Measurements from ENCODE around the gene PALLD. TPM values are rescaled to one million over a fixed set of nuclear protein-coding genes. Genes with fewer than 3 reads are reported as not detected.

PALLD gene
- total RNA-seq, 1 donor from 2014 or later = 239 TPM

- no peak for DNase-seq (ENCODE audit: low spot score)
These were observed 92.2 kb downstream of the PALLD start for GRCh38 chr4:168588916-168589531.

GRCh38 chr4:168592676-168593075 is 95.8 kb downstream of the PALLD start:
- no peak for DNase-seq (ENCODE audit: low spot score)

GRCh38 chr4:168593399-168593798 is 96.5 kb downstream of the PALLD start:
- no peak for DNase-seq (ENCODE audit: low spot score)

GRCh38 chr4:168594121-168594520 is 97.3 kb downstream of the PALLD start:
- DNase-seq (ENCODE audit: low spot score) = no peak

- DNase-seq (ENCODE audit: low spot score) = no peak
These were observed 101.3 kb downstream of the PALLD start for GRCh38 chr4:168598191-168598590.

GRCh38 chr4:168600796-168601583 is 104.1 kb downstream of the PALLD start:
- DNase-seq (ENCODE audit: low spot score) = no peak

GRCh38 chr4:168601899-168602298 is 105.0 kb downstream of the PALLD start:
- DNase-seq (ENCODE audit: low spot score) = no peak

- DNase-seq (ENCODE audit: low spot score) = no peak
These were observed 107.9 kb downstream of the PALLD start for GRCh38 chr4:168604496-168605373.

GRCh38 chr4:168605411-168605810 is 108.6 kb downstream of the PALLD start:
- DNase-seq (ENCODE audit: low spot score) = no peak

GRCh38 chr4:168607215-168607614 is 110.4 kb downstream of the PALLD start:
- no peak for DNase-seq (ENCODE audit: low spot score)

- no peak for DNase-seq (ENCODE audit: low spot score)
These were observed 111.9 kb downstream of the PALLD start for GRCh38 chr4:168608771-168609170.

- DNase-seq (ENCODE audit: low spot score) = no peak
These were observed 112.5 kb downstream of the PALLD start for GRCh38 chr4:168609369-168609768.

GRCh38 chr4:168610911-168611530 is 114.2 kb downstream of the PALLD start:
- no peak for DNase-seq (ENCODE audit: low spot score)

- DNase-seq (ENCODE audit: low spot score) = no peak
These were observed 115.7 kb downstream of the PALLD start for GRCh38 chr4:168612450-168613135.

GRCh38 chr4:168613869-168614268 is 117.0 kb downstream of the PALLD start:
- no peak for DNase-seq (ENCODE audit: low spot score)

GRCh38 chr4:168614281-168615057 is 117.6 kb downstream of the PALLD start:
- DNase-seq (ENCODE audit: low spot score) = no peak

- DNase-seq (ENCODE audit: low spot score) = no peak
These were observed 118.6 kb downstream of the PALLD start for GRCh38 chr4:168615294-168616065.

GRCh38 chr4:168618577-168619265 is 121.9 kb downstream of the PALLD start:
- no peak for DNase-seq (ENCODE audit: low spot score)

- DNase-seq (ENCODE audit: low spot score) = no peak
These were observed 122.4 kb downstream of the PALLD start for GRCh38 chr4:168619266-168619631.

All from ureter (tissue), 1 donor.